Caki2 (cell line): ENCODE results near the gene SPATA31E1. TPM values are rescaled to one million over a fixed set of nuclear protein-coding genes. Genes with fewer than 3 reads are reported as not detected.

Source experiments
- DNase-seq: peaks from one replicate; pipeline ENCODE4 v3.0.0-alpha.2; 2015; ENCODE audit warnings: low read depth
- in situ Hi-C: cut with HindIII; loops from 2 replicates; pipeline ENCODE4 v1.10.0; 2016; ENCODE audit warnings: low sequenced_read_pairs, low pct_unique_long_range_greater_than_20kb, mixed read lengths
- total RNA-seq: library from RNA; depleted of rRNA; stranded (reverse); fragments of >200 nt; shearing (Covaris generic); gene quantifications from 2 replicates; pipeline ENCODE4 v1.2.3, GENCODE V29; 2014; ENCODE audit warnings: low replicate concordance

The SPATA31E1 gene
- total RNA-seq, 1 experiment from 2014 or later = not detected

DNA sequence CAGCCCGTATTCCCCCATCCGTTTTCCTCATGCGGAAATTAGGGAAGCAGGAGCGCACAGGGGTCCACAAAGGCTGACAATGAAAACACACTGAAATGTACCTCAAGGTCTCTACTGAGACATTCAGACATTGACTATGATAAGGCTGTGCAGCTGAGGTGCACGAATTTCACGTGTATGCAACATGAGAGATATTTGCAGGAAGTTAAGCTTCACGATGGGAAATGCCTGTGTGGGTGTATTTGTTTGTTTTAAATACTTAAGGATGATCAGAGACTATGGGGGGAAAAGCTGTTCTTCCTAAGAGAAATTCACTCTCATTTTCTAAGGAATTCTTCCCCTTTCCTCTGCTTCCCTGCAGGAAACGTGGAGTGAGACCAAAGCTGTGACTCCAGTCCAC, 2.6 kb upstream of the SPATA31E1 start:
- in situ Hi-C loops = no loop called here
- no peak for DNase-seq

DNA sequence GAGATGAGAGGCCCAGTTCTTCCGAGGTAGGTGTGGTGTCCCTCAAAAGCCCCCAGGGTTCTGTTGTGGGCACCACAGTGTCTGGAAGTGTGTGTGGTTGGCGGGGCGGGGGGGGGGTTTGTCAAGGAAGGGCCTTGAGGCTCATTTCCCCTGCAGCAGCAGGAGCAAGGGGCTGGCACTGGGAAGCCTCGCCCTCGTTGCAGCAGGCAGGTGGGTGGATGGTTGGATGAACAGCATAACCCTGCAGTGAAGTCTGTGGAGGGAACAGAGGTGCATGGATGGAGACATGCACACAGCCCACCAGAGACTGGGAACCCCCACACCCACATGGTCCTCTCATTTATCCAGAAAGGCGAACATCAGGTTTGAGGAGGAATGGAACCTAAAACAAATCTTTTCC, 2.0 kb upstream of the SPATA31E1 start:
- in situ Hi-C loops = no loop called here
- no peak for DNase-seq

DNA sequence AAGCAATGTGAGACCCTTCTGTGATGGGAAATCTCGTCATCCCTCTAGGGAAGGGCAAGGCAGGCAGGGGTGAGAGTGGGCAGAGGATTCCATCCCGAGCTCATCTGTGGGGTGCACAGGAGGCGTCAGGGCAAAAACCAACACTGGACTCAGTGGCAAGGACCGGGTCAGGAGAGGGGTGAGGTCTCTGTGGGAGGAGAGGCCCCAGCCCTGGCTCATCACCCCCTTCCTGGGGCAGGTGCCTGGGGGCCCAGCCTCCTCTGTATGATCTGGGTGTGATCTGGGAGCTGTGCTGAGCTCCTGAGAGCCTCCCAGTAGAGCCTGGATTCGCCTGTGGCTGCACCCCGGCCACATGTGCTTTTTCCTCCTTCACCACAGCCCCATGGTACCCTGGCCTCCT, 597 bp downstream of the SPATA31E1 start:
- DNase-seq = no peak
- in situ Hi-C loops = no loop called here

DNA sequence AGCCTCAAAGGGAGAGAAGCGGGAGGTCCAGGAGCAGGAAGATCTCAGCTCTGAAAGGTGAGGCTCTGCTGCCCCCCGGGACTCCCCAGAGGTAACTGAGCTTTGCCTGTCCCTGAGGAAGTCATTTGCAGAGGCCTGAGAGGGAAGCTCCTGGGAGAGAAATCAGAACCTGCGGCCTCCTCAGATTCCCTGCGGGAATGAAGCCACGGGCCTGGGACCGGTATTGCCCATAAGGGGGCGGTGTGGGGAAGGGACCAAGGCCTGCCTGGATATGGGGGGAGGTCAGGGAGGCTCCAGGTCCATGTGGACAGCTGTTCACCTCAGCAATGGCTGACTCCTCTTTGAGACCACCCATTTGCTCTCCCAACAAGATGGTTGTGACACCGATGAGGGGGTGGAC, 1.3 kb downstream of the SPATA31E1 start:
- no peak for DNase-seq
- in situ Hi-C loops = no loop called here

DNA sequence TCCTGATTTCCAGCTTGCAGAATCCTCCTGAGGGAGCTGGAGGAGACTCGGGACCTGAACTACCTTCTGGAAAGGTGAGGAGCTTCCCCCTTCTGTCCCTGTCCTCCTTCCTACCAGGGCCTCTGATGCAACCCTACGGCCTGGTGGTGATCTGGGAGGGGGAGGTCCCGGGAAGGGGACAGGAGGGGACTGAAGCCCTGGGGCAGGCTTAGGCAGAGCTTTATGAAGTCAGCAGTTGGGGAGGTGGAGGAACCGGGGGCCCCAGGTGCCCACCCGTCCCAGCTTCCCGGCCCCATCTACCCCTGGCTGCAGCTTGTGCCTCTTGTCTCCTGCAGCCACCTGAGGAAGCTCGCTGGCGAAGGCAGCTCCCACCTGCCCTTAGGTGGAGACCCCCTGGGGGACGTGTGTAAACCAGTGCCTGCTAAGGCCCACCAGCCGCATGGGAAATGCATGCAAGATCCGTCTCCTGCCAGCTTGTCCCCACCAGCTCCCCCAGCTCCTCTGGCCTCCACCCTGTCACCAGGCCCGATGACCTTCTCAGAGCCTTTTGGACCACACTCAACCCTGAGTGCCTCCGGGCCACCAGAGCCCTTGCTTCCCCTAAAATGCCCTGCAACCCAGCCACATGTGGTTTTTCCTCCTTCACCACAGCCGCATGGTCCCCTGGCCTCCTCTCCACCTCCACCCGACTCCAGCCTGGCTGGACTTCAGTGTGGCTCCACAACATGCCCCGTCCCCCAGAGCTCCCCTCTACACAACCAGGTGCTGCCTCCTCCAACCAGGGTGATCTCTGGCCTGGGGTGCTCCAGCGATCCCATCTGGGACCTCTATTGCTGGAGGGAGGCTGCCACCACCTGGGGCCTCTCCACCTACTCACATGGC, 2.1 kb downstream of the SPATA31E1 start:
- no peak for DNase-seq
- in situ Hi-C loops = no loop called here

DNA sequence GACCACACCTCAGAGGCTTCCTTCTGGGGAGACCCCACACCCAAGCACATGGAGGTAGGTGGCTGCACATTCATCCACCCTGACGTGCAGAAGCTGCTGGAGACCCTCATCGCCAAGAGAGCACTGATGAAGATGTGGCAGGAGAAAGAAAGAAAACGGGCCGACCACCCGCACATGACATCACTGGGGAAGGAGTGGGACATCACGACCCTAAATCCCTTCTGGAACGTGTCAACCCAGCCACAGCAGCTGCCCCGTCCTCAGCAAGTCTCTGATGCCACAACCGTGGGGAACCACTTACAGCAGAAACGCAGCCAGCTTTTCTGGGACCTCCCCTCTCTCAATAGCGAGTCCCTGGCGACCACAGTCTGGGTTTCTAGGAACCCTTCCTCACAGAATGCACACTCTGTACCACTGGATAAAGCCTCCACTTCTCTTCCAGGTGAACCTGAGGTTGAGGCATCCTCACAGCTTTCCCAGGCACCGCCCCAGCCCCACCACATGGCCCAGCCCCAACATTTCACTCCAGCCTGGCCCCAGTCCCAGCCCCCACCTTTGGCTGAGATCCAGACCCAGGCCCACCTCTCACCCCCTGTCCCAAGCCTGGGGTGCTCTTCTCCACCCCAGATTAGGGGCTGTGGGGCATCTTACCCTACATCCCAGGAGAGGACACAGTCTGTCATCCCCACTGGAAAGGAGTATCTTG, 3.0 kb downstream of the SPATA31E1 start:
- no peak for DNase-seq
- in situ Hi-C loops = no loop called here

DNA sequence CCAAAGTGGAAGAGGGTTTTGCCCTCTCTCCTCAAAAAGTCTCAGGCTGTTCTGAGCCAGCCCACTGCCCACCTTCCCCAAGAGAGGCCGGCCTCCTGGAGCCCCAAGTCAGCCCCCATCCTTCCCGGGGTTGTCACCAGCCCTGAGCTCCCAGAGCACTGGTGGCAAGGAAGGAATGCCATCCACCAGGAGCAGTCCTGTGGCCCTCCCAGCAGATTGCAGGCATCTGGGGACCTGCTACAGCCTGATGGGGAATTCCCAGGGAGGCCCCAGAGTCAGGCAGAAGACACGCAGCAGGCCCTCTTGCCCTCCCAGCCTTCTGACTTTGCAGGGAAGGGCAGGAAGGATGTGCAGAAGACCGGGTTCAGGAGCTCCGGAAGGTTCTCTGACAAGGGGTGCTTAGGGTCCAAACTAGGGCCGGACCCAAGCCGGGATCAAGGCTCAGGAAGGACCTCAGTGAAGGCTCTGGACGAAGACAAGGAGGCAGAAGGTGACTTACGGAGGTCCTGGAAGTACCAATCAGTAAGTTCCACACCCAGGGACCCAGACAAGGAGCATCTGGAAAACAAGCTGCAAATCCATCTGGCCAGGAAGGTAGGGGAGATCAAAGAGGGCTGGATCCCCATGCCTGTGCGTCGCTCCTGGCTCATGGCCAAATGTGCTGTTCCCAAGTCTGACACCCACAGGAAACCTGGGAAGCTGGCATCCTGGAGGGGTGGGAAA, 3.7 kb downstream of the SPATA31E1 start:
- in situ Hi-C loops = no loop called here
- no peak for DNase-seq

DNA sequence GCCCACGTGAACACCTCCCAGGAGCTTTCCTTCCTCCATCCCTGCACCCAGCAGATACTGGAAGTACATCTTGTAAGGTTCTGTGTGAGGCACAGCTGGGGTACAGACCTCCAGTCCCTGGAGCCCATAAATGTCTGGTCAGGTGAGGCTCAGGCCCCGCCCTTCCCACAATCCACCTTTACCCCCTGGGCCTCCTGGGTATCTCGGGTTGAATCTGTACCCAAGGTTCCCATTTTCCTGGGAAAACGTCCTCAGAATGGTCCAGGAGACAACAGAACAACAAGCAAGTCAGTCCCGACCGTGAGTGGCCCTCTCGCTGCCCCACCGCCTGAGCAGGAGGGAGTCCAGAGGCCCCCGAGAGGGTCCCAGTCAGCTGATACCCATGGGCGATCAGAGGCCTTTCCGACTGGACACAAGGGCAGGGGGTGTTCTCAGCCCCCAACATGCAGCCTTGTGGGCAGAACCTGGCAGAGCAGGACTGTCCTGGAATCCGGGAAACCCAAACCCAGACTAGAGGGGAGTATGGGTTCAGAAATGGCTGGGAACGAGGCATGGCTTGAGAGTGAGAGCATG, 4.3 kb downstream of the SPATA31E1 start:
- in situ Hi-C loops = no loop called here
- DNase-seq = no peak

DNA sequence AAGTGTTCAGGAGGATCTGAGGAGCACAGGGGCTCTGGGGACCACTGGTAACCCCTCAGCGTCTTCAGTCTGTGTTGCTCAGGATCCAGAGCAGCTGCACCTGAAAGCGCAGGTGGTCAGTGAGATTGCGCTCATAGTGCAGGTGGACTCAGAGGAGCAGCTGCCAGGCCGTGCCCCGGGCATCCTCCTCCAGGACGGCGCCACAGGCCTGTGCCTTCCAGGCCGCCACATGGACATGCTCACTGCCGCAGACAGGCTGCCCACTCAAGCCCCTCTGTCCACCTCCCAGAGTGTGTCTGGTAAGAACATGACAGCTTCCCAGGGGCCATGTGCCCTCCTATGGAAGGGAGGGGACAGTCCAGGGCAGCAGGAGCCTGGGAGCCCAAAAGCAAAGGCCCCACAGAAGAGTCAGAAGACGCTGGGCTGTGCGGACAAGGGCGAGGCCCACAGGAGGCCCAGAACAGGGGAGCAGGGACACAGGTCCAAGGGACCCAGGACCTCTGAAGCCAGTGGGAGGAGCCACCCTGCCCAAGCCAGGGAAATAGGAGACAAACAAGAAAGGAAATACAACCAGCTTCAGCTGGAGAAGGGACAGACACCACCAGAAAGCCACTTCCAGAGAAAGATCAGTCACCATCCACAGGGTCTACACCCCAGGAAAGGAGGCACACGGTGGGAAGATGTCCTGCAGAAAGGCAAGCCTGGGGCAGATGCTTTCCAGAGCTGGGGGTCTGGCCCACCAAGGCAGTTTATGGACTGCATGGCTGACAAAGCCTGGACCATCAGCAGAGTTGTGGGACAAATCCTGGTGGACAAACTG, 5.2 kb downstream of the SPATA31E1 start:
- DNase-seq = no peak
- in situ Hi-C loops = no loop called here

DNA sequence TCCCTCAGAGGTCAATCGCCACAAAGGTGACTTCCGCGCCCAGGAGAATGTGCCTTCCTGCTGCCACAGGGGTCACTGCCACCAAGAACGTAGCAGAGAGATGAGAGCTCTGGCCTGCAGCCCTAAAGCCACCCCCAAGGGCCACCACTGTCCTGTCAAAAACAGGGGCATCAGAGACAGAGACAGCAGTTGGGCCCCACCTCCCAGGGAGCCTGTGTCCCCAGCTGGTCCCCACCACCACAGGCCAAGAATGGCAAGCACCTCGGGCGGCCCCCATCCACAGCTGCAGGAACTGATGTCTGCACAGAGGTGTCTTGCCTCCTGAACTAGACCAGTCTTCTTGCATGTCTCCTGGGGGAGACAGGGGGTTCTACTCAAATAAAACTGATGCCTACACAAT, 5.8 kb downstream of the SPATA31E1 start:
- DNase-seq = no peak
- in situ Hi-C loops = no loop called here

DNA sequence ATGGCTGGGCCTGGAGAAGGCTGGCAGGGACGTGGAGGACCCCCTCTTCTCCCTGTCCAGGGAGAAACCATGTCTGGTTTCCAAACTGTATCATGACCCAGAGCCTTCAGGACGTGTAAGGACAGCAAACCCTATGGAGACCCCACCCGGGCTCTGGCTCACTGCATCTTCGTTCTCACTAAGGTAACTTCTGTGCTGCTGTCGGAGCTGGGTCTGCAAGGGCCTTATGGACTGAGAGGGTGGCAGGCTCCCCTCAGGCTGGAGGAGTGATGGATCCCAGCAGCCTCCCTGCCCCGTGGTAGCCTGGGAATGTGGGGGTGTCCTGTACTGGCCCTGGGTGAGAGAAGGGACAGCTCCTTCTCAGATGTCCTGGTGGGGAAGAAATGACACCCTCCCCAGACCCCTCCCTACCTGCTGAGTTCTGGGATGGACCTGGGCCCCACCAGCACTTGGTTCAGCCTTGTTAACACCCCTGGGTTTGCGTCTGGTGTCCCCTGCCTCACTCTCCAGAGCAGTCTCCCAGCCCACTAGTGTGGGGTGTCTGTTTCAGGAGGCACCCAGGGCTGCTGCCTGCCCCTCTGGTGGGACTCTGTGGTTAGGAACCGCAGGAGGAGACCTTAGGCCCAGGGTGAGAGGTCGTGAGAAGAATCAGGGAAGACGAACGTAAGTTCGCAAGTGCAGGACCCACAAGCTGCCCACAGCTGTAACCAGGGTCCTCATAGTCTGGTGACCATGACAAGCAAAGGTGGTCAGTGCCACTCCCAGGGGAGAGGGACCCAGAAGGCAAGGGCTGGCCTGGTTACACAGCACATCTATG, 6.6 kb downstream of the SPATA31E1 start:
- DNase-seq = no peak
- in situ Hi-C loops = no loop called here

DNA sequence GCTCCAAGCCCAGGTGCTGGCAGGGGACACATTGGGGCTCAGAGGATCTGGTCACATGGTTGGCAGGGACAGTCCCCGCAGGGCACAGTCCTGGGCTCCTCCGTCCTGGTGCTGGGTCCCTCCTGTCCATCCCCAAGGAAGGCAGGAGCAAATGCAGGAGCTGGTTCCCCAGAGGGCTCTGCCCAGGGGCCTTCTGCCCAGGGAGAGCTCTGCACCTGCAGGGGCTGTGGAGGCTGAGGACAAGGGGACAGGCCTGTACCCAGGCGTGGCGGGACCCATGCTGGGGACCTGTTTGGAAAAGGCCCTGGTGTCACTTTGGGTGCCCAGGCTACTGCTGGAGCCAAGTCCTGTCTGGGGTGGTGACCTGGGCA, 7.2 kb downstream of the SPATA31E1 start:
- DNase-seq = no peak
- in situ Hi-C loops = no loop called here

DNA sequence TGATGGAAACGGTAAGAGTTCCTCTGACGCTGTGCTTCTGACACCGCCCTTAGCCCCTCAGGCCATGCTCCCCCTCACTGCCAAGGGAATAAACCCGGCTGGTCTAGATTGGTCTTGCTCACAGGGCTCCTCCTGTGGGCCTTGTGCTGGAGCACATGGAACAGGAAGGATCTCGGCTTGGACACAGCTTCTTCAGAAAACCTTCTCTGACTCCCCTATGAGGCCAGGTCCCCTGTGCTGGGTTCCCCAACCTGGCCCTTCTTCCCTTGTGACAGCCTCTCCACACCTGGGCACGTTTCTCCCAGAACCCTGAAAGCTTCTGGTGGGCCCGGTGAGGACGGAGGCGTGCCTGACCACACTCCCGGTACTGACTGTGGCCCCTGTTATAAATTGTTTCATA, 8.2 kb downstream of the SPATA31E1 start:
- DNase-seq = no peak
- in situ Hi-C loops = no loop called here

DNA sequence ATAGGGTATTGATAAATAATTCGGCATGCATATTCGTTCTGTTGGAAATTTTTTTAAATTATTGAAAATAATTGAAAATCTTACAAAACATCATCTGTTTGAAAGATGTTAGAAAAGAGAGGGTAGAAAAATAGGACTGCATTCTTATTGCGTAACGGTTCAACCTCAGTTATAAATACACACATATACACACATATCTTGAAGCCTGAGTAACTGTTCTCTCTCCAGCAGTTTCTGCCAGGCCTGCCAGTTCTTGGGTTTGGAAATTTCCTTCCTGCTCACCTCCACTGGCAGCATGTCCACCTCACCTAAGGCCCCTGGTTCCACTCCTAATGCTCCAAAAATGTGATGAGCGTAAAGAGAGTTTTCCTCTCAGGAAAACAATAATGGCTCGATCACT, 9.1 kb downstream of the SPATA31E1 start:
- in situ Hi-C loops = no loop called here
- no peak for DNase-seq

DNA sequence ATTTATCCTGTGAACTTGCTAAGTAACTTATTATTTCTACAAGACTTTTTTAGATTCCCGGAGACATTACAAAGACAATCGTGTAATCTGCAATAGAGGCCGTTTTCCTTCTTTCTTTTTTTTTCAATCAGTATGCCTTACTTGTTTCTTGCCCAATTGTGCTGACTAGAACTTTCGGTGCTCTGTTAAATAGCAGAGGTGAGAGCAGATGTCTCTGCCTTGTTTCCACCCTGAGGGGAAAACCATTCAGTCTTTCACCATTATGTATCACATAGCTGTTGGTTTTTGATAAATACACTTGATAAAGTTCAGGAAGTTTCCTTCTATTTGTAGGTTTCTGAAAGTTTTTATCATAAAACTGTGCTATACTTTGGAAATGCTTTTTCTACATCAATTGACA, 10.3 kb downstream of the SPATA31E1 start:
- in situ Hi-C loops = no loop called here
- DNase-seq = no peak

DNA sequence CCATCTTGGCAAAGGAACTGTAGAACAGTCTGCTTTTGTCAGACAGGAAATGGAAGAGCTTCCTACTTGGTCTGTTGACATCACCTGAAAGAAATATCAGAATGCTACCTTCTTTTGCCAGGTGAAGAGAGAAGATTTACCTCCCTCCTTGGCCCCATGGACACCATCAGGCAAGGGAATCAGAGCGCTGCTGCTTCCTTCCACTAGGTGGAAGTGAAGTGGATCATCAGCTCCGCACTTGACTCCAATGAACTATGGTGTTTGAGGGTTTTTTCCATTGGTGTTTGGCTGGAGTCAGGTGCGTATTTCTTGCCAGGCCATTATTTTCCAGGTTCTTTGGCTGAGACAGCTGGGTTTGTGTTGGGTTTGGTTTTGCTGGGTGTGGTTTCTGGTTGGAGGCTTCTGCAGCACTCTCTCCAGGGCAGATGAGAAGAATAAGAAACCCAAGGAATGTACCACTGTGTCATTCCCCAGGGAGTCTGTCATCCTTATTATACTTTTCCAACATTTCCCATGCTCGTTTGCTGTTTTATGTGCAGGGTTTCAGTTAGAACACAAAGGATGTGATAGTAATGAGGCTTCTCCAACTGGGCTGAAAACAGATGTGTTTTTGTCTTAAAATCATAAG, 12.4 kb downstream of the SPATA31E1 start:
- DNase-seq = no peak
- in situ Hi-C loops = no loop called here

DNA sequence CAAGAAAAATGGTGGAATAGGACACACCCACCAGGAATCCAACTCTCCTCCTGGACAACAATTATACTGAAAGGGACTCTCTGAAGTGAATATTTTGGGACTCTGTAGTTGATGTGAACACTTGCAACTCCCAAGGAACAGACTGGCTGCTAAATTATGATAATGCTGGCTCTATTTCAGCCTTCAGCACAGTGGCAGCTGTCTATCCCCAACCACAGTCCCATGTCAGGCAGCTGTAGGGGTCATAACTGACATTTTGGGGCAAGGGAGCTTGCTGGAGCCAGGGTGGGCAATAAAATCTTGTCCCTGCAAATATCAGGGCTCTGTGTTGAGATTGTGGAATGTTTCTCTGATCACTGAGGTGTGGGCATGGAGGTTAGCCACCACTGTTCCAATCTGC, 14.2 kb downstream of the SPATA31E1 start:
- in situ Hi-C loops = no loop called here
- DNase-seq = no peak
